Ovary (tissue), 9 donors: ENCODE results near the gene TRAPPC14. TPM values are rescaled to one million over a fixed set of nuclear protein-coding genes. Genes with fewer than 3 reads are reported as not detected.

Experiments used
- DNase-seq, 5 donors: peaks; one replicate each; pipeline ENCODE4 v3.0.0-alpha.2; 2019 to 2020
- H3K27ac ChIP-seq, 2 donors: fragments of 200-600 bp; one replicate each; pipeline versions ENCODE4 v1.5.1 to v1.8.0; 2019 to 2022
- H3K27me3 ChIP-seq: fragments of 200-600 bp; one replicate; pipeline ENCODE4 v1.8.0; 2022
- H3K36me3 ChIP-seq: fragments of 200-600 bp; sonication (generic); one replicate; pipeline ENCODE4 v1.5.1; 2019
- H3K4me1 ChIP-seq: one replicate; pipeline ENCODE4 v1.8.1; 2013; ENCODE audit warnings: mild to moderate bottlenecking, moderate library complexity; ENCODE audit not compliant: insufficient read depth
- H3K4me3 ChIP-seq: fragments of 200-600 bp; sonication (generic); one replicate; pipeline ENCODE4 v1.5.1; 2017
- H3K9me3 ChIP-seq, 2 donors: fragments of 200-600 bp in 1 of 2; sonication (generic) in 1 of 2; one replicate each; pipeline versions ENCODE4 v1.5.1 to v1.8.1; 2013 to 2019; ENCODE audit warnings: mild to moderate bottlenecking in 1 of 2, moderate library complexity in 1 of 2
- CTCF ChIP-seq, 3 donors: fragments of 450-650 bp in 2 of 3; fragments of 200-600 bp in 1 of 3; IDR thresholded peaks; one replicate each; pipeline versions ENCODE4 v1.5.1 to v1.8.0; 2016 to 2022; ENCODE audit warnings: antibody characterized with exemption in 3 of 3, mild to moderate bottlenecking in 1 of 3
- EP300 ChIP-seq: sonication (generic); formaldehyde crosslinking; IDR thresholded peaks from one replicate; pipeline ENCODE4 v1.6.1; 2017; ENCODE audit warnings: antibody characterized with exemption
- POLR2A ChIP-seq: fragments of 450-650 bp; IDR thresholded peaks from one replicate; pipeline ENCODE4 v1.6.1; 2017; ENCODE audit warnings: antibody characterized with exemption, mild to moderate bottlenecking, moderate library complexity
- WGBS, 3 donors: extraction: QIAGEN DNeasy Blood & Tissue Kit in 1 of 3; methylation state at CpG; one replicate each; pipeline versions ENCODE4 v1.1.5 to v1.1.7; 2013 to 2017; 5-methylcytosine and 5-hydroxymethylcytosine counted together
- intact Hi-C, 4 donors: fragments of 100-400 bp; cut with DNase I; formaldehyde crosslinking; loops; one replicate each; pipeline versions ENCODE4 v1.11.0 to v1.15.1; 2022 to 2023
- polyA plus RNA-seq, 2 donors: library from polyadenylated mRNA; stranded (reverse); fragments of 200-250 nt in 1 of 2; fragments of 350-450 nt in 1 of 2; fragmentation: Illumina TruSeq in 1 of 2; extraction: RNeasy Lipid Tissue Mini Kit (QIAGEN cat#74804) in 1 of 2; gene quantifications; one replicate each; pipeline ENCODE4 v1.2.3, GENCODE V29; 2013 to 2014
- total RNA-seq, 7 donors: library from RNA; depleted of rRNA in 2 of 7; stranded (reverse); fragments of >200 nt in 2 of 7; fragmentation: NEBNext Ultra II Directional in 3 of 7; extraction: Animal tissue kit (Norgen Biotek cat#: 25700) in 3 of 7; gene quantifications; one replicate each; pipeline versions ENCODE4 v1.1.0 to v1.2.4, GENCODE V29; 2016 to 2023
- donor health status: DM: no; HTN: no; CAD: no; lungs with moderate emphysema.
- donor health status: DM: no; HTN: no; CAD: no.
- donor health status: Bipolar disorder and iron deficiency.
- donor health status: DM: yes; HTN: yes; CAD: no.
- donor health status: DM: no; HTN: no; CAD: no.
- donor health status: DM: yes; HTN: yes; CAD: no.

TRAPPC14 gene
- total and polyA plus RNA-seq, 9 donors = 2.8 to 27.2 (median 14.3) TPM

- peak in 2 of 5 donors; percentile 41 to 68 for DNase-seq
These were observed 942 bp downstream of the TRAPPC14 start for GRCh38 chr7:100157334-100158228.

DNA sequence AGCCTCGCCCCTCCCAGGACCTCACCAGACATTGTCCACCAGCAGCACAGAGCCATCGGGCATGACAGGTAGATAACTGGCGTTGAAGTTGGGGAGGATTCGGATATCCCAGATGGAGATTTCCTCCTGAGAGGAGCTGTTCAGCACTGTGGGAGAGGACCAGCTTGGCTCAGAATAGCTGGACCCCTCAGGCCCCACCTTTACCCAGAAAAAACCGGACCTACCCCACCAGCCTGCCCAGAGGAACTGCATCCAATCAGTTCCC is 1.5 kb downstream of the TRAPPC14 start:
- no peaks in the 10 kb centered on the region for H3K27me3 ChIP-seq
- WGBS, 3 donors = 62 to 69% (median 65%) methylated on average over 5 of the region's 5 CpGs

More at GRCh38 chr7:100157334-100158228, 942 bp downstream of the TRAPPC14 start:
- Histone ChIP-seq H3K27me3 (no peaks in the 10 kb centered on the region), H3K36me3 (no peaks in the 10 kb centered on the region), H3K9me3 (no peaks in the 10 kb centered on the region), H3K4me3 (peak overlapping the region; percentile 85), H3K27ac (peak overlapping the region; percentile 2 to 75), H3K4me1 (peaks cover 3% of the 10 kb centered on the region)
- WGBS, 3 donors = 10 to 21% (median 14%) methylated on average over 25 to 32 of the region's 32 CpGs
- TF ChIP-seq POLR2A = no peak
- TF ChIP-seq EP300 = no peak
- TF ChIP-seq CTCF (IDR thresholded peaks at IDR 0.05) = no peak
- intact Hi-C loops = no loop called here

DNA sequence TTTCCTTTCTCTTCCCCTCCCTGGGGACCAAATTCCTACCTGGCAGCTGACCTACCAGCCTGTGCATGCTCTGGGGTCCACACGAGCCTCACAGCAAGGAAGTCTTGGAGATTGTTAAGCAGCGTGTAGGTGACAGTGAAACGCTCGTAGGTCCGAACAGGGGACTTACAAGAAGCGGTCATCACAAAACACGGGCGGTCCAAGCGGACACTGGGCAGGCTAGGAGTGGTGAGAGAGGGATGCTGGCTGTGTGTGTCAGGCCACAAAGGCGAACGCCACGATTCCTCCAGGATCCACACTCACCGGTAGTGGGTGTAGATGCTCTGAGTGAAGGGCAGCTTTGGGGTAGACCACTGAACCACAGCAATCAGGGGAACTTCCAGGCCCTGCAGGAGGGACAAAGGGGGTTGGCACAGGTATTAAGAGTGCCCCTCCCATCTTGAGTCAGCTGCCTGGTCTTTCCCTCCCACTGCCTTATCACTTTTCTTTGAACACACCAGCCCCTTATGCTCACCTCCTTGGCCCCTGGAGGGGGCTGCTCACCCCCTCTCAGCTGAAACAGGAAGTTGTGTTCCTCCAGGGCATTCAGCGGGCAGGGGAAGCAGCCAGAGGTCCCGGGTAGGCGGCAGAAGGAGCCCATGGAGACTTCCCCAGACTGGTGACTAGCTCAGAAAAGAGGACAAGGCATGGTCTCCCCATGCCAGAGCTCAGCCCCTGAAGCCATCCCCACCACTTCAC is 2.0 kb downstream of the TRAPPC14 start:
- Histone ChIP-seq H3K9me3 (no peaks in the 10 kb centered on the region), H3K4me1 (peaks cover 3% of the 10 kb centered on the region), H3K36me3 (no peaks in the 10 kb centered on the region), H3K27ac (no peak overlapping the region), H3K27me3 (no peaks in the 10 kb centered on the region), H3K4me3 (no peak overlapping the region)
- intact Hi-C loops = no loop called here
- TF ChIP-seq POLR2A (no peak), EP300 (no peak), CTCF (IDR thresholded peaks at IDR 0.05) (no peak)
- 71 to 82% (median 75%) methylated on average over 16 of the region's 16 CpGs for WGBS, 3 donors
- DNase-seq = no peak

More for the DNA sequence above, 1.5 kb downstream of the TRAPPC14 start:
- intact Hi-C loops = no loop called here
- Histone ChIP-seq H3K4me1 (peaks cover 3% of the 10 kb centered on the region), H3K4me3 (no peak overlapping the region), H3K27ac (no peak overlapping the region), H3K9me3 (no peaks in the 10 kb centered on the region), H3K36me3 (no peaks in the 10 kb centered on the region)
- no peak for DNase-seq
- no peak for TF ChIP-seq CTCF (IDR thresholded peaks at IDR 0.05)
- TF ChIP-seq POLR2A = no peak
- TF ChIP-seq EP300 = no peak

DNA sequence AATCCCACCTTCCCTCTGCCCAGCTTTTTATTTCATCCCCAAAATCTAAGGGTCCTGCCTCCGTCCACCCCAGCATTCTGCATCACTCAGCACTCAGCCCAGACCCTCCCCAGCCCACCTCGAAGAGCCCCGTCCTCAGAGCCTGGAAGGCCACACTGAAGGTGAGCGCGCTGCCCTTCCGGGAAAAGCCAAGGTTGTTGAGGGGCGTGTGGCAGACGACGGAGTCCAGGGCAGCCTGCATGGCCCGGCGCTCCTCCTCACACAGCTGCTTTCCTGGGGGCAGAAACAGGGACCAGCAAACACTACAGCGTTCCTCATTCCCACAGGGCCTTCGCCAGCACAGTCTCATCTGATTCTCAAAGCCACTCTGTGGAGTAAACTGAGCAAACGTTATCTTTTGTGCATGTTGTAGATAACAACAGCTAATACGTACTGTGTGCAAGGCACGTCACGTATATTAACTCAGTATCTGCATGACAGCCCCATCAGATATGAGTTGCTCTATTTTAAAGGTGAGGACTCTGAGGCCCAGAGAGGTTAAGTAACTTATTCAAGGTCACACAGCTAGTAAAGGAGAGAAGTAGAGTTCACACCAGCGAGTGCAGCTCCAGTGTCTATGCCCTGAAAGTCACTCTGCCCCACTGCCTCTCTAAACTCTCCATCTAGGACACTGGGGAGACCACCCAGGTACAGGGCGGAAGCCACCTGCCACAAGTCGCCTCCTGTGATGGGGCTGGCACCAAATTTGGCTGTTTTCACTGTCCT is 2.8 kb downstream of the TRAPPC14 start:
- no peak for TF ChIP-seq CTCF (IDR thresholded peaks at IDR 0.05)
- no peak for TF ChIP-seq EP300
- no peak for TF ChIP-seq POLR2A
- H3K36me3 ChIP-seq = no peaks in the 10 kb centered on the region
- intact Hi-C loops = no loop called here

More for the DNA sequence above, 2.8 kb downstream of the TRAPPC14 start:
- H3K27me3 ChIP-seq = no peaks in the 10 kb centered on the region
- no peak for DNase-seq
- WGBS, 3 donors = 68 to 71% (median 70%) methylated on average over 20 of the region's 20 CpGs
- no peaks in the 10 kb centered on the region for H3K9me3 ChIP-seq
- H3K27ac ChIP-seq = no peak overlapping the region
- H3K4me3 ChIP-seq = no peak overlapping the region
- peaks cover 3% of the 10 kb centered on the region for H3K4me1 ChIP-seq
